ENCODE measurements around the gene NYNRIN.

DNA sequence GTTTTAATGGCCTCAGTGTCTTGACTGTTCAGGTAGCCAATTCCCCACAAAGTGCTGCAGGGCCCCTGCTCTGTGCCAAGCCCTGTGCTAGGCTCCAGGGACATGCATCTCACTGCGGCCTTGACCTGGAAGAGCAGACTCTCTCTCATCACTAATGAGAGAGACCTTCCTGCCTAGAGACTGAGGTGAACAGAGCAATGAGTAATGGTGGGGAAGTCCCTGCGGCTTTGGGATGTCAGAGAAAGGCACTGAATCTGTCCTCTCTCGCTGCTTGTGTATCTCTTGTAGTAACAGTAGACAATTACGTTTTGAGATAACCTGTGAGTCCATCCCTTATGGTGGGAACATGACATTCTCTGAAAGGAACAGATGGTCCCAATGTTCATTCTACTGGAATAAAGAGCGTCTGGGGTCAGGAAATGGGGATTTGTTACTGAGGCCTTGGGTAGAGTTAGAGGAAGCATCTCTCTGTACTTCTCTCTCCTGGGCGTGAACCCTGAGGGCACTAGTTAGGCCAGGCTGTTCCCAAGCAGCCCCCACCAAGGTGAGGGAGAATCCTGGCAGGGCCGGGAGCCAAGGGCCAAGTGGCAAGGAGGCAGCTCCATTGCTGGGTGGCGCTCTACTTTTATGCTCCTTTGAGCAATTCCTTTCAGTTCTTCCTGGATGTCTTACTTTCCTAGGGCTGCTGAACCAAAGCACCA, 17.3 kb upstream of the NYNRIN start:
- TF ChIP-seq, protein P1, sequence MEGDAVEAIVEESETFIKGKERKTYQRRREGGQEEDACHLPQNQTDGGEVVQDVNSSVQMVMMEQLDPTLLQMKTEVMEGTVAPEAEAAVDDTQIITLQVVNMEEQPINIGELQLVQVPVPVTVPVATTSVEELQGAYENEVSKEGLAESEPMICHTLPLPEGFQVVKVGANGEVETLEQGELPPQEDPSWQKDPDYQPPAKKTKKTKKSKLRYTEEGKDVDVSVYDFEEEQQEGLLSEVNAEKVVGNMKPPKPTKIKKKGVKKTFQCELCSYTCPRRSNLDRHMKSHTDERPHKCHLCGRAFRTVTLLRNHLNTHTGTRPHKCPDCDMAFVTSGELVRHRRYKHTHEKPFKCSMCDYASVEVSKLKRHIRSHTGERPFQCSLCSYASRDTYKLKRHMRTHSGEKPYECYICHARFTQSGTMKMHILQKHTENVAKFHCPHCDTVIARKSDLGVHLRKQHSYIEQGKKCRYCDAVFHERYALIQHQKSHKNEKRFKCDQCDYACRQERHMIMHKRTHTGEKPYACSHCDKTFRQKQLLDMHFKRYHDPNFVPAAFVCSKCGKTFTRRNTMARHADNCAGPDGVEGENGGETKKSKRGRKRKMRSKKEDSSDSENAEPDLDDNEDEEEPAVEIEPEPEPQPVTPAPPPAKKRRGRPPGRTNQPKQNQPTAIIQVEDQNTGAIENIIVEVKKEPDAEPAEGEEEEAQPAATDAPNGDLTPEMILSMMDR (conservative IDR thresholded peaks at IDR 0.05; ENCODE audit: low read depth in 2 of 2) = 0 out of 4 replicates have a peak, but pooled peaks of 1 of the 2 experiments have one; percentile 2
- no peak for TF ChIP-seq EZH2 (IDR thresholded peaks at IDR 0.05; ENCODE audit: low read depth, unreplicated experiment)
- TF ChIP-seq, protein P2, sequence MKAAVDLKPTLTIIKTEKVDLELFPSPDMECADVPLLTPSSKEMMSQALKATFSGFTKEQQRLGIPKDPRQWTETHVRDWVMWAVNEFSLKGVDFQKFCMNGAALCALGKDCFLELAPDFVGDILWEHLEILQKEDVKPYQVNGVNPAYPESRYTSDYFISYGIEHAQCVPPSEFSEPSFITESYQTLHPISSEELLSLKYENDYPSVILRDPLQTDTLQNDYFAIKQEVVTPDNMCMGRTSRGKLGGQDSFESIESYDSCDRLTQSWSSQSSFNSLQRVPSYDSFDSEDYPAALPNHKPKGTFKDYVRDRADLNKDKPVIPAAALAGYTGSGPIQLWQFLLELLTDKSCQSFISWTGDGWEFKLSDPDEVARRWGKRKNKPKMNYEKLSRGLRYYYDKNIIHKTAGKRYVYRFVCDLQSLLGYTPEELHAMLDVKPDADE (IDR thresholded peaks at IDR 0.05) = no peak
- no peak for TF ChIP-seq ZNF114 (CRISPR knock-in tag; IDR thresholded peaks at IDR 0.05)
- TF ChIP-seq, protein P3, sequence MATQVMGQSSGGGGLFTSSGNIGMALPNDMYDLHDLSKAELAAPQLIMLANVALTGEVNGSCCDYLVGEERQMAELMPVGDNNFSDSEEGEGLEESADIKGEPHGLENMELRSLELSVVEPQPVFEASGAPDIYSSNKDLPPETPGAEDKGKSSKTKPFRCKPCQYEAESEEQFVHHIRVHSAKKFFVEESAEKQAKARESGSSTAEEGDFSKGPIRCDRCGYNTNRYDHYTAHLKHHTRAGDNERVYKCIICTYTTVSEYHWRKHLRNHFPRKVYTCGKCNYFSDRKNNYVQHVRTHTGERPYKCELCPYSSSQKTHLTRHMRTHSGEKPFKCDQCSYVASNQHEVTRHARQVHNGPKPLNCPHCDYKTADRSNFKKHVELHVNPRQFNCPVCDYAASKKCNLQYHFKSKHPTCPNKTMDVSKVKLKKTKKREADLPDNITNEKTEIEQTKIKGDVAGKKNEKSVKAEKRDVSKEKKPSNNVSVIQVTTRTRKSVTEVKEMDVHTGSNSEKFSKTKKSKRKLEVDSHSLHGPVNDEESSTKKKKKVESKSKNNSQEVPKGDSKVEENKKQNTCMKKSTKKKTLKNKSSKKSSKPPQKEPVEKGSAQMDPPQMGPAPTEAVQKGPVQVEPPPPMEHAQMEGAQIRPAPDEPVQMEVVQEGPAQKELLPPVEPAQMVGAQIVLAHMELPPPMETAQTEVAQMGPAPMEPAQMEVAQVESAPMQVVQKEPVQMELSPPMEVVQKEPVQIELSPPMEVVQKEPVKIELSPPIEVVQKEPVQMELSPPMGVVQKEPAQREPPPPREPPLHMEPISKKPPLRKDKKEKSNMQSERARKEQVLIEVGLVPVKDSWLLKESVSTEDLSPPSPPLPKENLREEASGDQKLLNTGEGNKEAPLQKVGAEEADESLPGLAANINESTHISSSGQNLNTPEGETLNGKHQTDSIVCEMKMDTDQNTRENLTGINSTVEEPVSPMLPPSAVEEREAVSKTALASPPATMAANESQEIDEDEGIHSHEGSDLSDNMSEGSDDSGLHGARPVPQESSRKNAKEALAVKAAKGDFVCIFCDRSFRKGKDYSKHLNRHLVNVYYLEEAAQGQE (IDR thresholded peaks at IDR 0.05; ENCODE audit: unreplicated experiment) = no peak
- TF ChIP-seq POLR2AphosphoS5 (IDR thresholded peaks at IDR 0.05; ENCODE audit: low read depth) = no peak
- TF ChIP-seq STAT1 (IDR thresholded peaks at IDR 0.05; ENCODE audit: unreplicated experiment) = no peak
- TF ChIP-seq, protein P4, sequence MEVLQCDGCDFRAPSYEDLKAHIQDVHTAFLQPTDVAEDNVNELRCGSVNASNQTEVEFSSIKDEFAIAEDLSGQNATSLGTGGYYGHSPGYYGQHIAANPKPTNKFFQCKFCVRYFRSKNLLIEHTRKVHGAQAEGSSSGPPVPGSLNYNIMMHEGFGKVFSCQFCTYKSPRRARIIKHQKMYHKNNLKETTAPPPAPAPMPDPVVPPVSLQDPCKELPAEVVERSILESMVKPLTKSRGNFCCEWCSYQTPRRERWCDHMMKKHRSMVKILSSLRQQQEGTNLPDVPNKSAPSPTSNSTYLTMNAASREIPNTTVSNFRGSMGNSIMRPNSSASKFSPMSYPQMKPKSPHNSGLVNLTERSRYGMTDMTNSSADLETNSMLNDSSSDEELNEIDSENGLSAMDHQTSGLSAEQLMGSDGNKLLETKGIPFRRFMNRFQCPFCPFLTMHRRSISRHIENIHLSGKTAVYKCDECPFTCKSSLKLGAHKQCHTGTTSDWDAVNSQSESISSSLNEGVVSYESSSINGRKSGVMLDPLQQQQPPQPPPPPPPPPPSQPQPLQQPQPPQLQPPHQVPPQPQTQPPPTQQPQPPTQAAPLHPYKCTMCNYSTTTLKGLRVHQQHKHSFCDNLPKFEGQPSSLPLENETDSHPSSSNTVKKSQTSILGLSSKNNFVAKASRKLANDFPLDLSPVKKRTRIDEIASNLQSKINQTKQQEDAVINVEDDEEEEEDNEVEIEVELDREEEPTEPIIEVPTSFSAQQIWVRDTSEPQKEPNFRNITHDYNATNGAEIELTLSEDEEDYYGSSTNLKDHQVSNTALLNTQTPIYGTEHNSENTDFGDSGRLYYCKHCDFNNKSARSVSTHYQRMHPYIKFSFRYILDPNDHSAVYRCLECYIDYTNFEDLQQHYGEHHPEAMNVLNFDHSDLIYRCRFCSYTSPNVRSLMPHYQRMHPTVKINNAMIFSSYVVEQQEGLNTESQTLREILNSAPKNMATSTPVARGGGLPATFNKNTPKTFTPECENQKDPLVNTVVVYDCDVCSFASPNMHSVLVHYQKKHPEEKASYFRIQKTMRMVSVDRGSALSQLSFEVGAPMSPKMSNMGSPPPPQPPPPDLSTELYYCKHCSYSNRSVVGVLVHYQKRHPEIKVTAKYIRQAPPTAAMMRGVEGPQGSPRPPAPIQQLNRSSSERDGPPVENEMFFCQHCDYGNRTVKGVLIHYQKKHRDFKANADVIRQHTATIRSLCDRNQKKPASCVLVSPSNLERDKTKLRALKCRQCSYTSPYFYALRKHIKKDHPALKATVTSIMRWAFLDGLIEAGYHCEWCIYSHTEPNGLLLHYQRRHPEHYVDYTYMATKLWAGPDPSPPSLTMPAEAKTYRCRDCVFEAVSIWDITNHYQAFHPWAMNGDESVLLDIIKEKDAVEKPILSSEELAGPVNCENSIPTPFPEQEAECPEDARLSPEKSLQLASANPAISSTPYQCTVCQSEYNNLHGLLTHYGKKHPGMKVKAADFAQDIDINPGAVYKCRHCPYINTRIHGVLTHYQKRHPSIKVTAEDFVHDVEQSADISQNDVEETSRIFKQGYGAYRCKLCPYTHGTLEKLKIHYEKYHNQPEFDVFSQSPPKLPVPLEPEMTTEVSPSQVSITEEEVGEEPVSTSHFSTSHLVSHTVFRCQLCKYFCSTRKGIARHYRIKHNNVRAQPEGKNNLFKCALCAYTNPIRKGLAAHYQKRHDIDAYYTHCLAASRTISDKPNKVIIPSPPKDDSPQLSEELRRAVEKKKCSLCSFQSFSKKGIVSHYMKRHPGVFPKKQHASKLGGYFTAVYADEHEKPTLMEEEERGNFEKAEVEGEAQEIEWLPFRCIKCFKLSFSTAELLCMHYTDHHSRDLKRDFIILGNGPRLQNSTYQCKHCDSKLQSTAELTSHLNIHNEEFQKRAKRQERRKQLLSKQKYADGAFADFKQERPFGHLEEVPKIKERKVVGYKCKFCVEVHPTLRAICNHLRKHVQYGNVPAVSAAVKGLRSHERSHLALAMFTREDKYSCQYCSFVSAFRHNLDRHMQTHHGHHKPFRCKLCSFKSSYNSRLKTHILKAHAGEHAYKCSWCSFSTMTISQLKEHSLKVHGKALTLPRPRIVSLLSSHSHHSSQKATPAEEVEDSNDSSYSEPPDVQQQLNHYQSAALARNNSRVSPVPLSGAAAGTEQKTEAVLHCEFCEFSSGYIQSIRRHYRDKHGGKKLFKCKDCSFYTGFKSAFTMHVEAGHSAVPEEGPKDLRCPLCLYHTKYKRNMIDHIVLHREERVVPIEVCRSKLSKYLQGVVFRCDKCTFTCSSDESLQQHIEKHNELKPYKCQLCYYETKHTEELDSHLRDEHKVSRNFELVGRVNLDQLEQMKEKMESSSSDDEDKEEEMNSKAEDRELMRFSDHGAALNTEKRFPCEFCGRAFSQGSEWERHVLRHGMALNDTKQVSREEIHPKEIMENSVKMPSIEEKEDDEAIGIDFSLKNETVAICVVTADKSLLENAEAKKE (CRISPR knock-in tag; IDR thresholded peaks at IDR 0.05) = no peak
- TF ChIP-seq EZH2phosphoT487 (IDR thresholded peaks at IDR 0.05; ENCODE audit: unreplicated experiment) = no peak
- TF ChIP-seq CREB1 (CRISPR knock-in tag; IDR thresholded peaks at IDR 0.05; ENCODE audit: low read depth) = no peak
- no peak for TF ChIP-seq JUNB (IDR thresholded peaks at IDR 0.05; ENCODE audit: unreplicated experiment)
- no peak for TF ChIP-seq ZNF331 (CRISPR knock-in tag; IDR thresholded peaks at IDR 0.05; ENCODE audit: low read depth)

Data from GM23338 (cell line).